ENCODE results near the gene PROSER2. TPM values are rescaled to one million over a fixed set of nuclear protein-coding genes. Genes with fewer than 3 reads are reported as not detected.

The PROSER2 gene
- total RNA-seq, 1 experiment from 2014 or later, result 10.6 TPM

GRCh38 chr10:11793762-11794479 lies 29.2 kb upstream of the PROSER2 start:
- no peak for TF ChIP-seq CTCF (conservative IDR thresholded peaks at IDR 0.05)
- H3K27ac Mint-ChIP-seq, result no peak overlapping the region
- no peaks in the 10 kb centered on the region; the same call in 1 of the 2 replicates for H3K4me1 ChIP-seq (ENCODE audit: insufficient read depth, low read length)
- no peak overlapping the region for H3T11ph ChIP-seq (ENCODE audit: low read length)
- no peaks in the 10 kb centered on the region for H3K23me2 ChIP-seq (ENCODE audit: insufficient read length, low read depth, low read length, poor library complexity, severe bottlenecking)
- H3K4ac ChIP-seq (ENCODE audit: low read depth, low read length), result no peak overlapping the region
- H3K4me1 Mint-ChIP-seq, result peaks cover 18 to 20% of the 10 kb centered on the region in 2 experiments
- H2BK12ac ChIP-seq (ENCODE audit: insufficient read length, low read depth, low read length), result no peak overlapping the region
- no CpG with 5 or more reads among the region's 12 CpGs for WGBS (ENCODE audit: extremely low coverage, insufficient read length, low lambda C conversion rate)
- H3K9ac ChIP-seq (ENCODE audit: extremely low read depth, insufficient read length, low read length), result no peak overlapping the region
- no peaks in the 10 kb centered on the region for H3K27me3 ChIP-seq (ENCODE audit: insufficient read depth, low read length)
- no peak for DNase-seq
- no peaks in the 10 kb centered on the region for H3K79me2 ChIP-seq (ENCODE audit: insufficient read depth, low read length)
- H3K9me3 Mint-ChIP-seq, result peaks cover 21 to 30% of the 10 kb centered on the region in 2 experiments
- H2AFZ ChIP-seq (ENCODE audit: low read length), result no peak overlapping the region
- H3K14ac ChIP-seq (ENCODE audit: insufficient read depth, low read length), result no peak overlapping the region; the same call in 1 of the 2 replicates
- no peak overlapping the region for H2BK15ac ChIP-seq (ENCODE audit: low read depth, low read length)
- no peaks in the 10 kb centered on the region for H3K79me1 ChIP-seq (ENCODE audit: insufficient read depth, low read depth, low read length, poor library complexity, severe bottlenecking)
- no peak overlapping the region for H3K4me2 ChIP-seq (ENCODE audit: insufficient read depth, insufficient read length, low read length)
- no peaks in the 10 kb centered on the region for H4K20me1 ChIP-seq (ENCODE audit: control insufficient read depth, insufficient read depth, insufficient read length)
- H3K23ac ChIP-seq (ENCODE audit: insufficient read length, low read depth, low read length), result no peak overlapping the region
- H3K18ac ChIP-seq (ENCODE audit: insufficient read length, low read depth, low read length), result no peak overlapping the region
- H4K5ac ChIP-seq (ENCODE audit: insufficient read length, low read depth, low read length), result no peak overlapping the region
- no peak overlapping the region for H3K4me3 Mint-ChIP-seq
- no peaks in the 10 kb centered on the region for H3K9me3 ChIP-seq (ENCODE audit: control insufficient read depth, low read depth, low read length)
- H4K91ac ChIP-seq (ENCODE audit: insufficient read length, low read depth, low read length), result no peak overlapping the region
- H3K27me3 Mint-ChIP-seq (ENCODE audit: low read depth), result peaks cover 10% of the 10 kb centered on the region
- H2BK120ac ChIP-seq (ENCODE audit: low read depth, low read length, poor library complexity, severe bottlenecking), result no peak overlapping the region
- no peak overlapping the region for H2AK5ac ChIP-seq (ENCODE audit: insufficient read length, low read length)
- no peak overlapping the region for H4K8ac ChIP-seq (replicated peaks; ENCODE audit: insufficient read length, low read depth, low read length)
- H3K36me3 Mint-ChIP-seq (ENCODE audit: insufficient read depth in 1 of 3, low read depth in 3 of 3), result peaks cover 2 to 28% (median 14%) of the 10 kb centered on the region in 3 experiments; a peak in 6 of 7 replicates
- H2BK20ac ChIP-seq (ENCODE audit: low read depth, low read length, poor library complexity, severe bottlenecking), result no peak overlapping the region
- no peak overlapping the region for H2BK5ac ChIP-seq (ENCODE audit: insufficient read length, low read length)
- H3K56ac ChIP-seq (ENCODE audit: insufficient read length, low read depth, low read length), result no peak overlapping the region
- no peak overlapping the region for H3K27ac ChIP-seq (ENCODE audit: insufficient read length, low read depth, low read length)
